Hippocampal formation (tissue), 2 donors: Measurements from ENCODE around the gene NFE2L2.
"Not testable (repeated sequence)": the region's sequence is repeated elsewhere in the genome, so short reads cannot be mapped to it uniquely, and the experiment has no call there.

Source experiments
- DNase-seq, 2 donors: peaks; one replicate each; lab custom pipeline; 2025; lab: John Stamatoyannopoulos, UW

Gene NFE2L2

DNA sequence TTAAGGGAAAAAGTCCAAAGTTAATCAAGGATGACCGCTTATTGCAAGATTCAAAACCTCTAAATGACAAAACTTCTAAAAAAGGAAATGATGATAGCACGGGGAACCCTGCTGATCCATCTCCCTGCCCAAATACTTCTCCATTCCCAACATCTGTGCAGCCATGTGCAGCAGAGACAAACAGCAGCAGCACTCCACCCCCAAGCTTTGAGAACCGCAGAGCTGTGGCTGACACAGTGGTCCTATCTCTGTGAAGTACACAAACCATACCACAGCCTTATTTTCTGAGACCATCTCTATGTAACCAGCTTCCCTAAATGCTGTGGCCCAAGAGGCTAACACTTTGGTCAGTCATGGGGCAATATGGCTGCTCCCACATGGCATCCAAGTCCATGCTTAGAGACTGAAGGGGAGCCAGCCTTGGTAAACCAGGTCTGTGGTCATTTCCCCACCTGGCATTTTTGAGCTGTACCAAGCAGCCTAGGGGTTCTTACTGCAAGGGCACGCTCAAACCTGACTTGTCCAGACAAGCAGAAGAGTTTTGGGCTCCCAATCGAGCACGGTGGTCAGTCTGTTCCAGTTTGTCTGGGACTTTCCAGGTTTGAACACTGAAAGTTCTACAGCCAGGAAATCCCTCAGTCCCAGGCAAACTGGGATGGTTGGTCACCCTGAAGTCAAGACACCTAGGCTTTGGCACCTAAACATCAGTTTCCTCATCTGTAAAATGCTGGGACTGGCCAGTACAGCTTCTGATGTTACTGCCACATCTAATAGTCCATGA is 17.1 kb upstream of the NFE2L2 start:
- no peak for DNase-seq

DNA sequence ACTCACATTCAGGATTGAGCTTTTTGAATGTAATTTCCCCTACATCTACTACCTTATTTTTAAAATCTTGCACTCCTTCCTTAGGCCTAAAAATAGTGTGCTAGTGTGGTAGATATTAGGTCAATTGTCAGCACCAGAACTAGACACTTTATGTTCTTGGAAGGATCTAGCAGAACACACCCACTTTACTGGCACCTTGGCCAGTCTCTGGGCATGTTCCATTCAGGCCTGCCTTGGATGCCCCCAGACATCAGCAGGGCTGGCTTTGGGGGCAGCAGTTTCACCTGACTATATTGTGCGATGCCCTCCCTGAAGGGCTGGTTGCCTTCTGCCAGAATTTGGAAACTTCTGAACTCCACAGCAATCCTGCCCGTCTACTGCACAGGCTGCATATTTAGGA is 15.3 kb upstream of the NFE2L2 start:
- DNase-seq: no peak

DNA sequence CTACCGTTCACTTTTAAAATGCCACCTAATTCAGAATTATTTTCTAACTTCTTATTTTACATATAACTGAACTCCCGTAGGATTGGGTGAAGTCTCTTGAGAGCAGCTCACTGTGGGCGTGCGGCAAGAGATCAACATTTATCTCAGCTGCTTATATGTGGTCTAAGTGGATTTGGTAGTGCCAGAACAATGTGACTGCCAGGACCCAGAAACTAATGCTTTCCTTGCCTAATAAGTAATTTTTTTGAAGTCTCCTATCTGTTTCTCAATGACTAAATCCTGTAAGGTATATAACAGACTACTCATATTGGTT is 11.2 kb upstream of the NFE2L2 start:
- no peak for DNase-seq

DNA sequence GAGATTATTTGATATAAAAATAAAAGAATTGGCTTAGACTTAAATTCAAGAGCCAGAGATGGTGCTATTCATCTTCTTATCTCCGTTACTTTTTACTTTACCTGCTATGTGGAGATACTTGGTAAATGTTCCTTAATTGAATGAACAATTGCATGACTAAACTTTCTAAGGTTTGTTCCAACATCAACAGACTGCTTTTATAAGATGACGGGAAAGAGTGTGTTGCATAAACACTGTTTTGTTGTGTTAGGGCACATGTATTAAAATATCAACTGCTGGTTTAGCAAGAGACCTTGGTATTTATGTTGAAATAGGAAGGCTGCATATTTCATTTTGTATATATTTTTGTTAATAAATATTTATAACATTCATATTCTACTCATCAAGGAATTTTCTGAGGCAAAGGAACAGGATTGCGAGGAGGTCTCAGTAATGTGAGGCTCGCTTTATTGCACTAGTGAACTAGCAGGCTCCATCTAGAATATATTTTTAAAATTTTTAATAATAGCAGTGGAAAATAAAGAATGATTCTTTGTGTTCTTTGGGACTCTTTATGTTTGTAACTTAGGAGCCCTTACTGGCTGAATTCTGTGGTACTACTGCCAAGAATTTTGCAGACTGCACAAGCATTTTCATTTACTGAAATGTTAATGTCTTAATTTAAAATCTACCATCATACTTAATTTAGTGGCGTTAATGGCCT is 10.7 kb upstream of the NFE2L2 start:
- no peak for DNase-seq

DNA sequence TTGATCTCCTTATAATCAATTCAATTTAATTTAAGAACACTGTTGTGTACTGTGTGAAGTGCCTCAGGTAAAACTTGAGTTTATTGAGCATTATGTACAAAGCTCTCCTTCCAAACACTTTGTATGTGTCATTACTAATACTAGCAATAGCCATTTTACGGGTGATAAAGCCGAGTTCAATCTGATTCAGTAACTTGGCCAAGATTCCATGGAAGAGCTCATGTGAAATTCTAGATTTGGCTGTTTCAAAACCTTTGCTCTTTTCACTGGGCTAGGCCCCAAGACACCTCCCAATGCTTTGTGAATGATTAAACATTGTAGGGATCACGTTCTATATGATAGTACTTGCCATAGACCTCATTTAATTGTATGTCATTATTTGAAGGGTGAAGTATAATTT is 8.9 kb upstream of the NFE2L2 start:
- no peak for DNase-seq

DNA sequence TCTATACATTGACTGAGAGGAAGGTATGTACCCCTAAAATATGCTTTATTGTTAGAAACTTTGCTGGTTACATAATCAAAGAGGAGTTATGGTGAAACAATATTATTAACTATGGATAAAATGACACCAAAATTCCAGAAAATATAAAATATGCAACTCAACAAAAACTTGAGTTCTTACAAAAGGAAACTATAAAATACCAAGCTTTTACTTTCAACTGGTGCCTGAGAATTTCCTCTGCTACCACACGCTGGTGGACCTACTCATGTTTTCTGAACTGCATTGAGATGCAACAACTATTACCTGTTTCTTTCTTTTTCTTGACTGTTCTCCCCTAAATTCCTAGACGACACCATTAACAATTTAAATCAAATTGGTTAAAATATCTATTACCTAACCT is 8.2 kb upstream of the NFE2L2 start:
- DNase-seq: no peak

DNA sequence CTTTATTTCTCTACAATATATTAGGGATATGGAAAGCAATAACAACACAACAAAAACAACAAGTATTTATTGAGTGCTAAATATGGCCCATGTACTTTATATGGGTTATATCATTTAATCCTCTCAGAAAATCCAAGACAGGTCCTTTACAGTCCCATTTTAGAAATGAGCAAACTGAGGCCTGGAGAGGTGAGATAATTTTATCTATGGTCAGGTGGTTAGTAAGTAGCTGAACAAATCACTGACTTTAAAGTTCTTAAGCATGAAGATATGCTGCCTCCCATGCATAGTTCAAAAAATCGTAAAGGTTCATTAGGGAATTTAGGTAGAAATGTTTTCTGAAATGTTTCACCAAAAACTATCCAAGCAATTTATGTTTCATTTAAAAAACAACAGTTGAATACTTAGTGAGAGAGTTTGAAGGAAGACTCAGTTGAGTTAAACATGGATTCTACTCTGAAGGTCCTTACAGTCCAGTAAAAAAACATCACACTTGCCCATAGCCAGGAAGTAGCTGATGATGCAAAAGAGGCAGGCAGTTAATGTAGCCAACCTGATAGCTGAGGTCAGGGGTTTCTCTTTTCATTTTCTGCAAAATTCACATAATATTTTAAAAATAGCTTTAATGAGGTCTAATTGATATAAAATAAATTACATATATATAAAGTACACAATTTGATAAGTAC is 7.6 kb upstream of the NFE2L2 start:
- DNase-seq: no peak

DNA sequence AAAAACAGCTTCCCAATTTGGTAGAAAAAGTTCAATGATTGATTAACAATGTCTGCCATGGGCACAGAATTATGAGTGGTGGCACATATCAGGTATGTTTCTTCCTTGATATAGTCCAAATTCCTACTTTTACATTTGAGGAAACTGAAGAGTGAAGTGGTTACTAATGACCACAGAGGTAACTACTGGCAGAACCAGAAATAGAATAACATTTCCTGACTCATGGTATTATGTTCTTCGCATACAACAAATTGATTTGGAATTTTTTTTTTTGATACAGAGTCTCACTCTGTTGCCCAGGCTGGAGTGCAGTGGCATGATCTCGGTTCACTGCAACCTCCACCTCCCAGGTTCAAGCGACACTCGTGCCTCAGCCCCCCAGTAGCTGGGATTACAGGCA is 6.0 kb upstream of the NFE2L2 start:
- DNase-seq: no peak

DNA sequence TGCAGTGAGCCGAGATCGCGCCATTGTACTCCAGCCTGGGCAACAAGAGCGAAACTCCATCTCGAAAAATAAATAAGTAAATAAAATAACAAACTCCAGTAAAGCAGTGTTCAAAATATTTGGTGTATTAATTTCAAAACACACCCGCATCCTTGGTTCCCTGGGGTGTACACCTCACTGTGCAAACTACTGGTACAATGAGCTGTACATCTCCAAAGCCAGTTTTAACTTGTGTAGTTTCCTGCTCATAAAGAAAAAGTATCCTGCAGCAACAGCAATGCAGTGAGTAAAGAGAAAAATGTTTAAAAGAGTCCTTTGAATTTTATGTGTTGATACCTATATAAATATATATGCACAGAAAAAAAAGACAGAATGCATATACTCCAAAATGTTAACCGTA is 4.4 kb upstream of the NFE2L2 start:
- DNase-seq: no peak

DNA sequence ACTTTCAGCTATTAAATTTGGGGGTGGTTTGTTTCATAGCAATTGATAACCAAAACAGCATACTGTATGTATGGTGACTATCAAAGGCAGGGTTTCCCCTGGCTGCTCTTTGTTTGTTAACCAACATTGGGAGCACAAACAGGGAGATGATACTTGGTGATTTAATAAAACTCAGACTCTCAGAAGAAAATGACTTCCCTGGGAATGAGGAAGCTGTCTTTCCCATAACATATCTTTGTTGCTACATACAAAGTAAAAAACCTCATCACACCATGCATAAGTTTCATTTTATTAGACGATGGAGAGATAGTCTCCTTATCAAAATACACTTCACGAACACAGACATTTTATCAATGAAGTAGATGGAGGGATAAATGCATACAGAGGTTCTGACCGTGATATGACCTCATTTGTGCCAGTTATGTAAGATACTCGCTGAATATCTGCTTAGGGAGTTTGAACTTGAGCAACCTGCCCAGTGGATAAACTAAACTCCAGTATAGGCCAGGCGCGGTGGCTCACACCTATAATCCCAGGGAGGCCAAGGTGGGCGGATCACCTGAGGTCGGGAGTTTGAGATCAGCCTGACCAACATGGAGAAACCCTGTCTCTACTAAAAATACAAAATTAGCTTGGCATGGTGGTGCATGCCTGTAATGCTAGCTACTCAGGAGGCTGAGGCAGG is 3.8 kb upstream of the NFE2L2 start:
- DNase-seq: no peak

DNA sequence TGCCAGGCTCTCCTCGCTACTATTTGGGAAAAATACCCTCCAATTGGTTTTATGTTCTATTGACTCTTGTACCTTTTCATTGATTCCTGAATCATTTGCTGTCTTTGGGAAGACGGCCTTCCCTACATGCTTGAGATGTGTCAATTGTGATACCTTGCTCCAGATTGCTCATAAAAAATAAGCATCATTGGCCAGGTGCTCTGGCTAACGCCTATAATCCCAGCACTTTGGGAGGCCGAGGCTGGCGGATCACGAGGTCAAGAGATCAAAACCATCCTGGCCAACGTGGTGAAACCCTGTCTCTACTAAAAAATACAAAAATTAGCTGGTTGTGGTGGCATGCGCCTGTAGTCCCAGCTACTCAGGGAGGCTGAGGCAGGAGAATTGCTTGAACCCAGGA is 2.4 kb upstream of the NFE2L2 start:
- DNase-seq: not testable (repeated sequence)

DNA sequence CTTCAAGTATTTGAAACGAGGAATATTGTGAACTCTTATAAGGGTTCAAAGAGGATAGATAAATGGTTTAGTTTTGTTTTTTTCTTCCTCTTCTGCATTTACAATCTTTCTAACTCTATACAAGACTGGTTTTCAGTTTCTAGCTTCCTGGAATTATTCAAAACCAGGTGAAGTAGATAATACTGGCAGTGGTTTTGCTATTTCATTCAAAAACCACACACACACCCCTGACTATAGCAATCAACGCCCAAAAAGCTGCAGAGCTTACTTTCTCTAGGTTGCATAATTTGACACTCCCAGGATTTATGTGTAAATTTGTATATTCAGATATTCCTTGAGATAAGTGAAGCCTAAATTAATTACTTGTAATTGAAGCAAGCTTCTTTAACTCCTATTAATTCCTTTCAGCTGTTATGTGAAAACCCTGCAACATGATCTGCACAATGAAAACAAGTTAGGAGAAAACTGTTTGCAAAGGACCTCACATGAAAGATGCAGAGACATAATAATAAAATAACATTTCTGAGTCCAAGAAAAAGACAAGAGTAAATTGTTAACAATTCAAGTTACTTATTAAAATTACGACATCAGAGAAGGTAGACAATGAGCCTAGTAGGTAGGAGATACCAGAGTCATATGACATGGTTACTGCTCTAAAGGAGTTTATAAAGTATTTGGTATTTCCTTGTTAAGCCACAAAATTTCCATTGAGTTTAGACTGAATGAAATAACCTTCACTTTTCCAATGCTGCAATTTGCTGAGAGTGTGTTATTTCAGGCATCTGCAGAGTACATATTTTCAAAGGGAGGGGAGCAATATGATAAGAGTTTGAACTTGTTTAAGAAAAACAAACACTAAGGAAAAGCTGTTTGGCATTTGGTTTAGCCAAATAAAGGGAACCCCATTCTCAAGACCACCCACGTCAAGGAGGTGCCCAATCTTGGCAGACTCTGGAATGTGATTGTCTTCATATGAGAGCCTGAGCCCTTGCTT is 1.6 kb upstream of the NFE2L2 start:
- DNase-seq: no peak

DNA sequence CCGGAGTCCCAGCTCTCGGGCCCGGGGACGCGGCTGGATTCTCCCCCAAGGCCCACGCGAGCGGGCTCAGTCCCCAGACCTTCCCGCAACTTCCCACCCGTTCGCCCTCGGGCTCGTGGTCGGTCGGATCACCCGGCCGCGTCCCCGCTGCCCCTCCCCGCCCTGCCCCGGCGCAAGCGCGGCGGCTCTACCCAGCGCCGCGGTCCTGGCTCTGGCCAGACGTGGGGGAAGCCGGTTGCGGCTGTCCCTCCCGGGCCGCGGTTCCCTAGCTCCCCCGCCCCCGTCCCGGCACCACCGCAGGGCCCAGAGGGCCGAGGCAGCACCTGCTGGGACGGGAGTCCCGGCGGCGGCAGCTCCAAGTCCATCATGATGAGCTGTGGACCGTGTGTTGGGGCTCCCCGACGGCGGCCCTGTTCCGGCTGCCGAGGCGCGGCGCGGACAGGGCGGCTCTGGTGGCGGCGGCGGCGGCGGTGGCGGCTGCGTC is 276 bp downstream of the NFE2L2 start:
- DNase-seq: no peak

DNA sequence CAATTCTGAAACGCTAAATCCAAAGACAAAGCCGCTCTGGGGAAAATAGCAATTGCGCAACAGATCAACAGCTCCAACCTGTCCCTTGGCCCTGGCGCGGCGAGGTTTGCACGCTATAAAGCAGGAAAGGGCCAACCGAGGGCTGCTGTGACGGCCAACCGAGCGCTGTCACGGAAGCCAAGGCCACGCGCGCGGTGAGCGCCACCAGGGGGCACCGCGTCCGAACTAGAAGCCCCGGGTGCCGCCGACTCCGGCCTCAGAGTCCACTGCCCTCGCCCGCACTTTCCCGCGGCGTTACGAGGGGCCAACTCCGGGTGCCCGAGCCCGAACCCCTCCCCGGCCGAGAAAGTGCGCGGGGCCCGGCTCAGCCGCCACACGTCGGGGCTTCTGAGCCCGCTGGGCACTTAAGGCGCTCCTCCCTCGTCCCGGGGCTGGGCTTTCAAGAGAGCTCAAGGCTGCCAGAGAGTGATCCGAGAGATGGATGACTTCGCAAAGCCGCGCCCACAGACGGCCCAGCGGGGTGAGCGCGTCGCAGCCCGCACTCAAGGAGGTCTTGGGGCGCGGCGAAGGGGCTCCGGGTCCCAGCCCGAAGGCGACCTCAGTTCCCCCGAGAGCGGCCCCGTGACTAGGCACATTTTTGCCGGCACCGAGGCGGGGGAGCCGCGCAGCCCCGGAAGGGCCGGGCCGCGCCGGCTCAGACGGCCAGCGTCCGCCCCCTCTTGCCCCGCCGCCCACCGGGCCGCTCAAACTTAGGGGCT is 897 bp downstream of the NFE2L2 start:
- peak; percentile 92 to 94 for DNase-seq

DNA sequence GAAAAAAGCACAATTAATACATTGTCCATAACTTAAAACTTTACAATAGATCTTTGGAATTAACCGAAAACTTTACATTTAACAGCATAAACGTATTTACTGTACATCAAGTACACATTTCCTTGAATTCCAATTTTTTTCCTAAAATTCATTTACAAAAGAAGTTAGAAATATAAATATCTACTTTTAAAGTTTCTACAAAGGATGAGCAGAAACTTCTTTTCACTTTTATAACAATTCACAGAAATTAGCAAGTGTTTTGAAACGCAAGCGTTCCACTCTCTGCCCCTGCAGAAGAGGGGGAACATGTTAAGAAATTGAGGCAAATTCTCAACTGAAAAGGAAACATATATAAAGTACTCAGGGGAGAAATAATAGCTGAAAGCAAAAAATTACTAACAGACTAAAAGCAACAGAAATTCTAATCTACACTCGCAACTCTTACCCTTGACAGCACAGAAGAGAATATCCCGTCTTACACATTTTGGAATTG is 1.5 kb downstream of the NFE2L2 start:
- DNase-seq: no peak

DNA sequence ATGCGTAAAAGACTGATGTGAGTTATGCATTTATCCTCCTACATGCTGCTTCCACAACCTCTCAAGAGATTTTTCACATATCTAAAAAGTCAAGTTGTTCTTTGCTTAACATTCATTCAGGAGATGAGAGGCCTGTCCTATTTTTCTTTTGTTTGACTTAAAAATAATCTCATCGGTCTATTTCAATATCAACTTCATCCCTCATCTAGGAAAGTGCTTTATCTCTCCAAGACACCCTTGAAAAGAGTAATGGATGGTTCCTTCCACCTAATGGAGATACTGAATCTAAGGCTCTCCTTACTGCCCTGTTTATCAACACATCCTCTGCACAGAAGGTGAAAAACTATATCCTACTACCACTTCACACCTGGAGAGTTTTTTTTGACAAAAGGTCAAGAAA is 2.4 kb downstream of the NFE2L2 start:
- no peak for DNase-seq

DNA sequence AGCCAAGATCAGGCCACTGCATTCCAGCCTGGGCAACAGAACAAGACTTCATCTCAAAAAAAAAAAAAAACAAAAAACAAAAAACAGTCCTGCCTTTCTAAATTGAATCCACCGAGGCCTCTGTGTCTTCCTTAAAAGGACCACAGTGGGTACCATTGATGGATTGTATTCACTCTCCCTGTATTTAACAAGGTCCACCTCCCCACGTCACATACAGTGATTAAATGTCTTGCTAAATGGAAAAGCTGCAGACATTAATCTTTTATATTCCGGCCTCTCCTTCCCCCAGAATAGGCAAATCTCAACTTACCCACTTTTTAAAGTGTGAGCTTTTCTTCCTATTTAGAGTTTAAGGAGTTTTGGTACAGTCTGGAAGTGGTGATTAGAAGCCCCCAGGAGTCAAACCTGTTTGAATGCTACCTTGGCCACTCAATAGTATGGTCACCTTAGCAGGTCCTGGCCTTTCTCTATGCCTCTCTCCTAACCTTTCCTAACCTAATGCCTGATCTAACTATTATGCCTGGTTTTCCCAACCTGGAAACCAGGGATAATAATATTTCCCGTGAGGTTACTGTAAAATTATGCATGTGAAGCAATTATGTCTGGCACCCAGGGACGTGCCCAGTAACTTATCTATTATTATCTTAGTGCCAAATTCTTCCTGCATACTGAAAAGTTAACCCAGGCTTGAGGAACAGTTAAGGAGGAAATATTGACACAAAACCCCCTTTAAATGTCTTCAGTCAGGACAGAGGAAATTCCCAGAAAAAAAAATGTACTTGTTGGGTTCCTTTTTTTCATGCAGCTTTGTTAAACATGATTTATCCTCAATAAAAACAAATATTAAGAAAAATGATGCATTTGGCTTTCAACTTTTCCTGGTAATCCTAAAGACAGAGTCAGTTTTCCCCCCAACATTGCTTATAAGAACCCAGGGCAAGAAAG is 3.1 kb downstream of the NFE2L2 start:
- no peak for DNase-seq

DNA sequence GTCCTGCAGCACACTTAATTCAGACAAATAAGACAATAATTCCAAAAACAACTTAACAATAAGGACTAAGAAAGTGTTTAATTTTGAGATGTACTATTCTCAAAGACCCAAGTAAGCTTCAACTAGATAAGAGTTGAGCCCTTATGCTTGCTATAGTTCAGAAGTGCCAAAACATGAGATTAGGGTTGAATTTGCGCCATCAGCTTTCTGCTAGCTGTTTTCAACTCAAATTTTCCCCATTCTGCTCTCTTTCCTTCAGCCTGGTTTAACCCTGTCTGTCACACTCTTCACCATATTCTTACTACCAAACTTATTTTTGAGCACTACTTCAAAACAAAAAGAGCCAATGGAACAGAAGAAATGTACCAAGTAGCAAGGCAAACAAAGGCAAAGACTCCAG is 4.1 kb downstream of the NFE2L2 start:
- DNase-seq: no peak

DNA sequence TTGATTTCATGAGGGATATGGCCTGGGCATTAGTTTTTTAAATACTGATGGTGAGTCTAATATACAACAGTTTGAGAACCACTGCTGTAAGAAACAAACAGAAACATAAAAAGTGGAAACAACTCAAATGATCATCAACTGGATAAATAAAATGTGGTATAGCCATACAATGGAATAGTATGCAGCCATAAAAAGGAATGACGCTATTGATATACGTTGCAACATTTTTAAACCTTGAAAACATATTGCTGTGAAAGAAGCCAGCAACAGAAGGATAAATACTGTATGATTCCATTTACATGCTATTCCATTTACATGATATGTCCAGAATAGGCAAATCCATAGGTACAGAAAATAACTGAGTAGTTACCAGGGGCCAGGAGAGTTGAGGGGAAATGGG is 6.5 kb downstream of the NFE2L2 start:
- DNase-seq: no peak
